ENCODE data around the gene CANX.

The CANX gene

GRCh38 chr5:179764056-179764455 lies 65.3 kb downstream of the CANX start:
- H3K27me3 ChIP-seq (replicated peaks; ENCODE audit: control insufficient read depth, insufficient read depth, low read length, poor library complexity, severe bottlenecking): no peaks in the 10 kb centered on the region
- H3K4me1 ChIP-seq (ENCODE audit: control insufficient read depth, insufficient read depth, low read length, poor library complexity, severe bottlenecking): peaks cover 7% of the 10 kb centered on the region
- H3K27ac ChIP-seq (ENCODE audit: insufficient read depth, low read length, poor library complexity, severe bottlenecking): no peak overlapping the region
- DNase-seq: no peak
- peaks cover 32% of the 10 kb centered on the region for H3K36me3 ChIP-seq (ENCODE audit: control insufficient read depth, insufficient read depth, low read length)
- H3K9me3 ChIP-seq (ENCODE audit: control insufficient read depth, low read length): no peaks in the 10 kb centered on the region
- no peak overlapping the region for H3K4me3 ChIP-seq (ENCODE audit: insufficient read depth, low read depth, low read length, poor library complexity, severe bottlenecking)

- Histone ChIP-seq H3K4me3 (ENCODE audit: insufficient read depth, low read depth, low read length, poor library complexity, severe bottlenecking) (no peak overlapping the region), H3K4me1 (ENCODE audit: control insufficient read depth, insufficient read depth, low read length, poor library complexity, severe bottlenecking) (peaks cover 7% of the 10 kb centered on the region), H3K27ac (ENCODE audit: insufficient read depth, low read length, poor library complexity, severe bottlenecking) (no peak overlapping the region), H3K36me3 (ENCODE audit: control insufficient read depth, insufficient read depth, low read length) (peaks cover 42% of the 10 kb centered on the region), H3K9me3 (ENCODE audit: control insufficient read depth, low read length) (no peaks in the 10 kb centered on the region), H3K27me3 (replicated peaks; ENCODE audit: control insufficient read depth, insufficient read depth, low read length, poor library complexity, severe bottlenecking) (no peaks in the 10 kb centered on the region)
- DNase-seq: no peak
Observed at GRCh38 chr5:179765400-179765799, 66.6 kb downstream of the CANX start.

- H3K4me3 ChIP-seq (ENCODE audit: insufficient read depth, low read depth, low read length, poor library complexity, severe bottlenecking): no peak overlapping the region
Observed at GRCh38 chr5:179766021-179766725, 67.4 kb downstream of the CANX start.

GRCh38 chr5:179766726-179767455 lies 68.1 kb downstream of the CANX start:
- Histone ChIP-seq H3K4me3 (ENCODE audit: insufficient read depth, low read depth, low read length, poor library complexity, severe bottlenecking) (no peak overlapping the region), H3K27ac (ENCODE audit: insufficient read depth, low read length, poor library complexity, severe bottlenecking) (no peak overlapping the region), H3K36me3 (ENCODE audit: control insufficient read depth, insufficient read depth, low read length) (peaks cover 54% of the 10 kb centered on the region), H3K9me3 (ENCODE audit: control insufficient read depth, low read length) (no peaks in the 10 kb centered on the region), H3K27me3 (replicated peaks; ENCODE audit: control insufficient read depth, insufficient read depth, low read length, poor library complexity, severe bottlenecking) (no peaks in the 10 kb centered on the region), H3K4me1 (ENCODE audit: control insufficient read depth, insufficient read depth, low read length, poor library complexity, severe bottlenecking) (peaks cover 4% of the 10 kb centered on the region)
- DNase-seq: no peak

More at GRCh38 chr5:179766021-179766725, 67.4 kb downstream of the CANX start:
- DNase-seq: no peak
- Histone ChIP-seq H3K36me3 (ENCODE audit: control insufficient read depth, insufficient read depth, low read length) (peaks cover 50% of the 10 kb centered on the region), H3K27me3 (replicated peaks; ENCODE audit: control insufficient read depth, insufficient read depth, low read length, poor library complexity, severe bottlenecking) (no peaks in the 10 kb centered on the region), H3K9me3 (ENCODE audit: control insufficient read depth, low read length) (no peaks in the 10 kb centered on the region), H3K4me1 (ENCODE audit: control insufficient read depth, insufficient read depth, low read length, poor library complexity, severe bottlenecking) (peaks cover 7% of the 10 kb centered on the region), H3K27ac (ENCODE audit: insufficient read depth, low read length, poor library complexity, severe bottlenecking) (no peak overlapping the region)

- no peaks in the 10 kb centered on the region for H3K4me1 ChIP-seq (ENCODE audit: control insufficient read depth, insufficient read depth, low read length, poor library complexity, severe bottlenecking)
- no peak overlapping the region for H3K4me3 ChIP-seq (ENCODE audit: insufficient read depth, low read depth, low read length, poor library complexity, severe bottlenecking)
- no peak for DNase-seq
- H3K27me3 ChIP-seq (replicated peaks; ENCODE audit: control insufficient read depth, insufficient read depth, low read length, poor library complexity, severe bottlenecking): no peaks in the 10 kb centered on the region
- peaks cover 59% of the 10 kb centered on the region for H3K36me3 ChIP-seq (ENCODE audit: control insufficient read depth, insufficient read depth, low read length)
- H3K27ac ChIP-seq (ENCODE audit: insufficient read depth, low read length, poor library complexity, severe bottlenecking): no peak overlapping the region
- H3K9me3 ChIP-seq (ENCODE audit: control insufficient read depth, low read length): no peaks in the 10 kb centered on the region
Observed at GRCh38 chr5:179767496-179768100, 68.8 kb downstream of the CANX start.

GRCh38 chr5:179768326-179769085 lies 69.7 kb downstream of the CANX start:
- H3K4me1 ChIP-seq (ENCODE audit: control insufficient read depth, insufficient read depth, low read length, poor library complexity, severe bottlenecking): no peaks in the 10 kb centered on the region
- H3K9me3 ChIP-seq (ENCODE audit: control insufficient read depth, low read length): no peaks in the 10 kb centered on the region
- peaks cover 67% of the 10 kb centered on the region for H3K36me3 ChIP-seq (ENCODE audit: control insufficient read depth, insufficient read depth, low read length)
- no peak for DNase-seq
- H3K27me3 ChIP-seq (replicated peaks; ENCODE audit: control insufficient read depth, insufficient read depth, low read length, poor library complexity, severe bottlenecking): no peaks in the 10 kb centered on the region
- no peak overlapping the region for H3K27ac ChIP-seq (ENCODE audit: insufficient read depth, low read length, poor library complexity, severe bottlenecking)
- H3K4me3 ChIP-seq (ENCODE audit: insufficient read depth, low read depth, low read length, poor library complexity, severe bottlenecking): no peak overlapping the region

DNA sequence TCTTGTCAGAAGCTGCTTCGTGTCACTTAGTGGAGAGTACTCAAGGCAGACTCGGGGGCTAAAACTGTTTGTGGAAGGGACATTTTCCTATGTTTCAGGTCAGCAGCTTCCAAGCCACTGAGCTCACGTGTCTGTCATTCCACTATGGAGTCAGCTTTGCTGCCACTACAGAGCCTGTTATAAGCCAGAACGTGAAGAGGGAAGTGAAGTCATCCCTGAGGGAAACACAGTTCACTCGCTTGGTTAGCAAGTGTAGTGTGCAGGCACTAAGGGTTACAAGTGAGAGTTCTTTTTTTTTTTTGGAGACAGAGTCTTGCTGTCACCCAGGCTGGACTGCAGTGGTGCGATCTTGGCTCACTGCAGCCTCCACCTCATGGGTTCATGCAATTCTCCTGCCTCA lies 70.5 kb downstream of the CANX start:
- H3K36me3 ChIP-seq (ENCODE audit: control insufficient read depth, insufficient read depth, low read length): peaks cover 74% of the 10 kb centered on the region
- no peaks in the 10 kb centered on the region for H3K27me3 ChIP-seq (replicated peaks; ENCODE audit: control insufficient read depth, insufficient read depth, low read length, poor library complexity, severe bottlenecking)
- H3K4me1 ChIP-seq (ENCODE audit: control insufficient read depth, insufficient read depth, low read length, poor library complexity, severe bottlenecking): no peaks in the 10 kb centered on the region
- no peak overlapping the region for H3K27ac ChIP-seq (ENCODE audit: insufficient read depth, low read length, poor library complexity, severe bottlenecking)
- H3K9me3 ChIP-seq (ENCODE audit: control insufficient read depth, low read length): no peaks in the 10 kb centered on the region
- no peak overlapping the region for H3K4me3 ChIP-seq (ENCODE audit: insufficient read depth, low read depth, low read length, poor library complexity, severe bottlenecking)
- DNase-seq: no peak

GRCh38 chr5:179769796-179770195 lies 71.0 kb downstream of the CANX start:
- Histone ChIP-seq H3K4me1 (ENCODE audit: control insufficient read depth, insufficient read depth, low read length, poor library complexity, severe bottlenecking) (no peaks in the 10 kb centered on the region), H3K27me3 (replicated peaks; ENCODE audit: control insufficient read depth, insufficient read depth, low read length, poor library complexity, severe bottlenecking) (no peaks in the 10 kb centered on the region), H3K27ac (ENCODE audit: insufficient read depth, low read length, poor library complexity, severe bottlenecking) (no peak overlapping the region), H3K9me3 (ENCODE audit: control insufficient read depth, low read length) (no peaks in the 10 kb centered on the region), H3K36me3 (ENCODE audit: control insufficient read depth, insufficient read depth, low read length) (peaks cover 79% of the 10 kb centered on the region), H3K4me3 (ENCODE audit: insufficient read depth, low read depth, low read length, poor library complexity, severe bottlenecking) (no peak overlapping the region)
- DNase-seq: no peak

- Histone ChIP-seq H3K36me3 (ENCODE audit: control insufficient read depth, insufficient read depth, low read length) (peaks cover 77% of the 10 kb centered on the region), H3K27me3 (replicated peaks; ENCODE audit: control insufficient read depth, insufficient read depth, low read length, poor library complexity, severe bottlenecking) (no peaks in the 10 kb centered on the region), H3K27ac (ENCODE audit: insufficient read depth, low read length, poor library complexity, severe bottlenecking) (no peak overlapping the region), H3K4me1 (ENCODE audit: control insufficient read depth, insufficient read depth, low read length, poor library complexity, severe bottlenecking) (no peaks in the 10 kb centered on the region), H3K4me3 (ENCODE audit: insufficient read depth, low read depth, low read length, poor library complexity, severe bottlenecking) (no peak overlapping the region), H3K9me3 (ENCODE audit: control insufficient read depth, low read length) (no peaks in the 10 kb centered on the region)
- no peak for DNase-seq
Observed at GRCh38 chr5:179771311-179771895, 72.6 kb downstream of the CANX start.

Data from effector memory CD4-positive, alpha-beta T cell (primary cell).